Keratinocyte (primary cell): ENCODE results near the gene CXorf65. TPM values are rescaled to one million over a fixed set of nuclear protein-coding genes. Genes with fewer than 3 reads are reported as not detected.

Experiments used
- DNase-seq: peaks from one replicate; pipeline ENCODE4 v3.0.0-alpha.2; 2011; ENCODE audit warnings: low read depth, missing footprints, low spot score
- FAIRE-seq: peaks from 2 replicates; lab custom pipeline; 2011; peaks lifted over from hg19 to GRCh38; lab: Jason Lieb, UNC
- H2AFZ ChIP-seq: 2 replicates; pipeline ENCODE4 v1.6.0; 2012; ENCODE audit warnings: low read length, control low read depth, inconsistent platforms; ENCODE audit not compliant: control insufficient read depth
- H3K27ac ChIP-seq: 2 replicates; pipeline ENCODE4 v1.5.1; 2011; ENCODE audit warnings: low read length; ENCODE audit not compliant: control insufficient read depth, insufficient read depth
- H3K27me3 ChIP-seq: 3 replicates; pipeline ENCODE4 v1.6.0; 2011; ENCODE audit warnings: low read length; ENCODE audit not compliant: control insufficient read depth, insufficient read depth; ENCODE audit errors: extremely low read depth
- H3K36me3 ChIP-seq, 2 experiments: 2 replicates in 1 of 2; 3 replicates in 1 of 2; pipeline ENCODE4 v1.5.1; 2011; ENCODE audit warnings: low read length in 2 of 2, mild to moderate bottlenecking in 1 of 2; ENCODE audit not compliant: control insufficient read depth in 2 of 2, insufficient read depth in 2 of 2; ENCODE audit errors: extremely low read depth in 1 of 2
- H3K4me1 ChIP-seq: 3 replicates; pipeline ENCODE4 v1.5.1; 2011; ENCODE audit warnings: low read length; ENCODE audit not compliant: control insufficient read depth, insufficient read depth; ENCODE audit errors: extremely low read depth
- H3K4me2 ChIP-seq: 3 replicates; pipeline ENCODE4 v1.6.0; 2011; ENCODE audit warnings: low read depth, low read length; ENCODE audit not compliant: control insufficient read depth, insufficient read depth; ENCODE audit errors: extremely low read depth
- H3K4me3 ChIP-seq, 3 experiments: fragments of 200-600 bp in 1 of 3; sonication (generic) in 1 of 3; 2 replicates in 2 of 3; 3 replicates in 1 of 3; pipeline ENCODE4 v1.5.1; 2011 to 2016; ENCODE audit warnings: low read length in 3 of 3, mild to moderate bottlenecking in 3 of 3, control low read depth in 2 of 3, inconsistent platforms in 1 of 3, low read depth in 1 of 3, mixed read lengths in 1 of 3, mixed run types in 1 of 3, moderate library complexity in 1 of 3; ENCODE audit not compliant: control insufficient read depth in 2 of 3, insufficient read depth in 2 of 3; ENCODE audit errors: extremely low read depth in 1 of 3
- H3K79me2 ChIP-seq: 2 replicates; pipeline ENCODE4 v1.6.0; 2012; ENCODE audit warnings: low read length; ENCODE audit not compliant: control insufficient read depth, insufficient read depth
- H3K9ac ChIP-seq: 3 replicates; pipeline ENCODE4 v1.6.0; 2011; ENCODE audit warnings: low read length; ENCODE audit not compliant: control insufficient read depth, insufficient read depth; ENCODE audit errors: extremely low read depth
- H3K9me1 ChIP-seq: 3 replicates; pipeline ENCODE4 v1.6.0; 2011; ENCODE audit warnings: low read length; ENCODE audit not compliant: control insufficient read depth, insufficient read depth; ENCODE audit errors: extremely low read depth
- H3K9me3 ChIP-seq: 2 replicates; pipeline ENCODE4 v1.5.1; 2012; ENCODE audit warnings: low read depth, low read length; ENCODE audit not compliant: control insufficient read depth
- H4K20me1 ChIP-seq: 3 replicates; pipeline ENCODE4 v1.6.0; 2011; ENCODE audit warnings: low read length; ENCODE audit not compliant: control insufficient read depth, insufficient read depth; ENCODE audit errors: extremely low read depth
- CTCF ChIP-seq, 3 experiments: IDR thresholded peaks in 1 of 3; conservative IDR thresholded peaks in 1 of 3; optimal IDR thresholded peaks in 1 of 3; 2 replicates in 2 of 3; 3 replicates in 1 of 3; pipeline versions ENCODE3 to v1.5.1; 2011; ENCODE audit warnings: low read length in 3 of 3, mild to moderate bottlenecking in 3 of 3, moderate library complexity in 2 of 3, control low read depth in 1 of 3, inconsistent platforms in 1 of 3; ENCODE audit not compliant: insufficient read depth in 2 of 3; ENCODE audit errors: extremely low read depth in 1 of 3
- EZH2 ChIP-seq: IDR thresholded peaks from one replicate; pipeline ENCODE4 v1.6.1; 2012; ENCODE audit warnings: inconsistent platforms, mild to moderate bottlenecking, low read length, moderate library complexity
- dilution Hi-C: fragments of 300-500 bp; cut with MboI; formaldehyde crosslinking; loops from one replicate; pipeline ENCODE4 v1.7.0; 2020; ENCODE audit warnings: low sequenced_read_pairs; ENCODE audit not compliant: extremely low pct_ligation_motif_present
- polyA plus RNA-seq, 5 experiments: library from polyadenylated mRNA; depleted of rRNA in 3 of 5; stranded (reverse) in 3 of 5; stranded (forward) in 1 of 5; unstranded in 1 of 5; fragments of >200 nt; gene quantifications; 1 replicate in 1 of 5; 2 replicates in 3 of 5; 3 replicates in 1 of 5; pipeline versions ENCODE4 v1.2.1 to v1.2.3, GENCODE V29; 2011 to 2012; ENCODE audit warnings: missing spikeins in 2 of 5, low read depth in 1 of 5, low replicate concordance in 1 of 5

The CXorf65 gene
- polyA plus RNA-seq, 1 donor (not counting 4 experiments of a cell fraction or from before 2014, with no cell fraction given) = not detected

GRCh38 chrX:71082124-71082647 lies 24.4 kb downstream of the CXorf65 start:
- DNase-seq (no peak), FAIRE-seq (no peak)
- H3K27ac ChIP-seq = no peak overlapping the region
- H3K4me3 ChIP-seq = no peak overlapping the region
- no peak overlapping the region for H2AFZ ChIP-seq
- H3K9me1 ChIP-seq = no peaks in the 10 kb centered on the region
- H4K20me1 ChIP-seq = no peaks in the 10 kb centered on the region
- H3K27me3 ChIP-seq = no peaks in the 10 kb centered on the region
- H3K9ac ChIP-seq = no peak overlapping the region
- TF ChIP-seq EZH2 = no peak
- TF ChIP-seq CTCF (optimal IDR thresholded peaks at IDR 0.05 in 1 of 3, IDR thresholded peaks at IDR 0.05 in 1 of 3, conservative IDR thresholded peaks at IDR 0.05 in 1 of 3; ENCODE audit: extremely low read depth in 1 of 3, insufficient read depth in 2 of 3, low read length in 3 of 3) = no peak
- no peaks in the 10 kb centered on the region for H3K36me3 ChIP-seq
- no peaks in the 10 kb centered on the region for H3K9me3 ChIP-seq
- dilution Hi-C loops = no loop called here
- no peak overlapping the region for H3K4me2 ChIP-seq
- no peaks in the 10 kb centered on the region for H3K79me2 ChIP-seq
- no peaks in the 10 kb centered on the region for H3K4me1 ChIP-seq

GRCh38 chrX:71081330-71082123 lies 25.0 kb downstream of the CXorf65 start:
- H4K20me1 ChIP-seq = no peaks in the 10 kb centered on the region
- DNase-seq = no peak
- H3K4me3 ChIP-seq = no peak overlapping the region
- no peak overlapping the region for H2AFZ ChIP-seq
- dilution Hi-C loops = no loop called here
- no peaks in the 10 kb centered on the region for H3K79me2 ChIP-seq
- no peaks in the 10 kb centered on the region for H3K27me3 ChIP-seq
- no peaks in the 10 kb centered on the region for H3K36me3 ChIP-seq
- H3K4me1 ChIP-seq = no peaks in the 10 kb centered on the region
- no peaks in the 10 kb centered on the region for H3K9me1 ChIP-seq
- TF ChIP-seq CTCF (optimal IDR thresholded peaks at IDR 0.05 in 1 of 3, IDR thresholded peaks at IDR 0.05 in 1 of 3, conservative IDR thresholded peaks at IDR 0.05 in 1 of 3; ENCODE audit: extremely low read depth in 1 of 3, insufficient read depth in 2 of 3, low read length in 3 of 3) (no peak), EZH2 (no peak)
- no peak overlapping the region for H3K9ac ChIP-seq
- FAIRE-seq = no peak
- H3K27ac ChIP-seq = no peak overlapping the region
- H3K9me3 ChIP-seq = no peaks in the 10 kb centered on the region
- no peak overlapping the region for H3K4me2 ChIP-seq
